Stimulated activated memory B cell treated with anti-CD40 and anti-IgM and Interleukin-4, amounts not matched to agents 10 μg/mL and 1 μg/mL and 100 μg/mL, for 72 hours (primary cell): Measurements from ENCODE around the gene ATRNL1.
"Not testable (repeated sequence)": the region's sequence is repeated elsewhere in the genome, so short reads cannot be mapped to it uniquely, and the experiment has no call there.

ENCODE experiments used
- ATAC-seq: fragments of 150-1000 bp; cut with Tn5 transposase; 2 replicates; pipeline ENCODE4 v1.10.0; 2021
- H3K27ac Mint-ChIP-seq: one replicate; pipeline ENCODE4 v1.8.0; 2022; ENCODE audit warnings: mild to moderate bottlenecking, mixed read lengths
- H3K27me3 Mint-ChIP-seq: one replicate; pipeline ENCODE4 v1.8.0; 2022; ENCODE audit warnings: mixed read lengths
- H3K36me3 Mint-ChIP-seq: one replicate; pipeline ENCODE4 v1.8.0; 2022; ENCODE audit warnings: mixed read lengths
- H3K4me1 Mint-ChIP-seq: one replicate; pipeline ENCODE4 v1.8.0; 2022; ENCODE audit warnings: mixed read lengths
- H3K4me3 Mint-ChIP-seq: one replicate; pipeline ENCODE4 v1.8.0; 2022; ENCODE audit warnings: mild to moderate bottlenecking, moderate library complexity, mixed read lengths
- H3K9me3 Mint-ChIP-seq: one replicate; pipeline ENCODE4 v1.8.0; 2022; ENCODE audit warnings: mixed read lengths

Gene ATRNL1

GRCh38 chr10:115758488-115758887, 665.3 kb downstream of the ATRNL1 start:
- H3K9me3 Mint-ChIP-seq: peaks cover 19% of the 10 kb centered on the region
- not testable (repeated sequence) for H3K4me1 Mint-ChIP-seq, H3K4me3 Mint-ChIP-seq, H3K27ac Mint-ChIP-seq, H3K27me3 Mint-ChIP-seq, ATAC-seq, H3K36me3 Mint-ChIP-seq

- H3K36me3 Mint-ChIP-seq: no peaks in the 10 kb centered on the region
- H3K27me3 Mint-ChIP-seq: no peaks in the 10 kb centered on the region
- H3K9me3 Mint-ChIP-seq: peaks cover 9% of the 10 kb centered on the region
- no peak for ATAC-seq
- H3K4me3 Mint-ChIP-seq: no peak overlapping the region
- H3K27ac Mint-ChIP-seq: no peak overlapping the region
- no peaks in the 10 kb centered on the region for H3K4me1 Mint-ChIP-seq
Measured at GRCh38 chr10:115760131-115760530, 667.0 kb downstream of the ATRNL1 start.

- H3K36me3 Mint-ChIP-seq: no peaks in the 10 kb centered on the region
- no peaks in the 10 kb centered on the region for H3K27me3 Mint-ChIP-seq
- no peak overlapping the region for H3K4me3 Mint-ChIP-seq
- peaks cover 10% of the 10 kb centered on the region for H3K9me3 Mint-ChIP-seq
- no peak for ATAC-seq
- H3K4me1 Mint-ChIP-seq: no peaks in the 10 kb centered on the region
- H3K27ac Mint-ChIP-seq: no peak overlapping the region
Measured at GRCh38 chr10:115761166-115761565, 668.0 kb downstream of the ATRNL1 start.

GRCh38 chr10:115762029-115762428, 668.9 kb downstream of the ATRNL1 start:
- peaks cover 2% of the 10 kb centered on the region for H3K9me3 Mint-ChIP-seq
- H3K27ac Mint-ChIP-seq: no peak overlapping the region
- ATAC-seq: no peak
- H3K36me3 Mint-ChIP-seq: no peaks in the 10 kb centered on the region
- H3K4me3 Mint-ChIP-seq: no peak overlapping the region
- no peaks in the 10 kb centered on the region for H3K27me3 Mint-ChIP-seq
- H3K4me1 Mint-ChIP-seq: no peaks in the 10 kb centered on the region

- Mint-ChIP-seq H3K27ac (no peak overlapping the region), H3K4me1 (no peaks in the 10 kb centered on the region), H3K36me3 (no peaks in the 10 kb centered on the region), H3K27me3 (no peaks in the 10 kb centered on the region), H3K4me3 (no peak overlapping the region), H3K9me3 (no peaks in the 10 kb centered on the region)
- ATAC-seq: no peak
Measured at GRCh38 chr10:115771755-115772154, 678.6 kb downstream of the ATRNL1 start.

- no peak overlapping the region for H3K4me3 Mint-ChIP-seq
- H3K27me3 Mint-ChIP-seq: no peaks in the 10 kb centered on the region
- no peaks in the 10 kb centered on the region for H3K4me1 Mint-ChIP-seq
- no peak overlapping the region for H3K27ac Mint-ChIP-seq
- ATAC-seq: no peak
- no peaks in the 10 kb centered on the region for H3K9me3 Mint-ChIP-seq
- no peaks in the 10 kb centered on the region for H3K36me3 Mint-ChIP-seq
Measured at GRCh38 chr10:115772606-115773005, 679.4 kb downstream of the ATRNL1 start.

GRCh38 chr10:115773832-115774231, 680.7 kb downstream of the ATRNL1 start:
- no peaks in the 10 kb centered on the region for H3K9me3 Mint-ChIP-seq
- H3K4me1 Mint-ChIP-seq: no peaks in the 10 kb centered on the region
- H3K27me3 Mint-ChIP-seq: no peaks in the 10 kb centered on the region
- no peak for ATAC-seq
- no peaks in the 10 kb centered on the region for H3K36me3 Mint-ChIP-seq
- no peak overlapping the region for H3K27ac Mint-ChIP-seq
- H3K4me3 Mint-ChIP-seq: no peak overlapping the region

- no peaks in the 10 kb centered on the region for H3K4me1 Mint-ChIP-seq
- no peaks in the 10 kb centered on the region for H3K9me3 Mint-ChIP-seq
- no peak overlapping the region for H3K27ac Mint-ChIP-seq
- no peak for ATAC-seq
- no peaks in the 10 kb centered on the region for H3K36me3 Mint-ChIP-seq
- H3K27me3 Mint-ChIP-seq: no peaks in the 10 kb centered on the region
- no peak overlapping the region for H3K4me3 Mint-ChIP-seq
Measured at GRCh38 chr10:115774721-115775120, 681.6 kb downstream of the ATRNL1 start.

GRCh38 chr10:115777646-115778045, 684.5 kb downstream of the ATRNL1 start:
- H3K27ac Mint-ChIP-seq: no peak overlapping the region

GRCh38 chr10:115790220-115790619, 697.1 kb downstream of the ATRNL1 start:
- no peak for ATAC-seq

More at GRCh38 chr10:115777646-115778045, 684.5 kb downstream of the ATRNL1 start:
- ATAC-seq: no peak
- Mint-ChIP-seq H3K27me3 (no peaks in the 10 kb centered on the region), H3K36me3 (no peaks in the 10 kb centered on the region), H3K9me3 (no peaks in the 10 kb centered on the region), H3K4me1 (no peaks in the 10 kb centered on the region), H3K4me3 (no peak overlapping the region)

GRCh38 chr10:115795964-115796363, 702.8 kb downstream of the ATRNL1 start:
- no peaks in the 10 kb centered on the region for H3K36me3 Mint-ChIP-seq
- ATAC-seq: no peak

More at GRCh38 chr10:115790220-115790619, 697.1 kb downstream of the ATRNL1 start:
- Mint-ChIP-seq H3K4me1 (no peaks in the 10 kb centered on the region), H3K27ac (no peak overlapping the region), H3K36me3 (no peaks in the 10 kb centered on the region), H3K9me3 (no peaks in the 10 kb centered on the region), H3K4me3 (no peak overlapping the region), H3K27me3 (no peaks in the 10 kb centered on the region)

GRCh38 chr10:115801457-115801856, 708.3 kb downstream of the ATRNL1 start:
- no peaks in the 10 kb centered on the region for H3K9me3 Mint-ChIP-seq
- no peak overlapping the region for H3K27ac Mint-ChIP-seq
- H3K4me1 Mint-ChIP-seq: no peaks in the 10 kb centered on the region
- no peaks in the 10 kb centered on the region for H3K27me3 Mint-ChIP-seq
- H3K36me3 Mint-ChIP-seq: no peaks in the 10 kb centered on the region
- H3K4me3 Mint-ChIP-seq: no peak overlapping the region
- ATAC-seq: no peak

More at GRCh38 chr10:115795964-115796363, 702.8 kb downstream of the ATRNL1 start:
- Mint-ChIP-seq H3K27ac (no peak overlapping the region), H3K4me3 (no peak overlapping the region), H3K27me3 (no peaks in the 10 kb centered on the region), H3K9me3 (peaks cover 5% of the 10 kb centered on the region), H3K4me1 (no peaks in the 10 kb centered on the region)

GRCh38 chr10:115801992-115802391, 708.8 kb downstream of the ATRNL1 start:
- Mint-ChIP-seq H3K4me1 (no peaks in the 10 kb centered on the region), H3K36me3 (no peaks in the 10 kb centered on the region), H3K4me3 (no peak overlapping the region), H3K9me3 (no peaks in the 10 kb centered on the region), H3K27ac (no peak overlapping the region), H3K27me3 (no peaks in the 10 kb centered on the region)
- ATAC-seq: no peak

GRCh38 chr10:115802911-115803310, 709.7 kb downstream of the ATRNL1 start:
- ATAC-seq: no peak
- no peaks in the 10 kb centered on the region for H3K36me3 Mint-ChIP-seq
- H3K27ac Mint-ChIP-seq: no peak overlapping the region
- H3K4me3 Mint-ChIP-seq: no peak overlapping the region
- H3K27me3 Mint-ChIP-seq: no peaks in the 10 kb centered on the region
- no peaks in the 10 kb centered on the region for H3K4me1 Mint-ChIP-seq
- H3K9me3 Mint-ChIP-seq: no peaks in the 10 kb centered on the region

- Mint-ChIP-seq H3K9me3 (no peaks in the 10 kb centered on the region), H3K27me3 (no peaks in the 10 kb centered on the region), H3K27ac (no peak overlapping the region), H3K4me1 (no peaks in the 10 kb centered on the region), H3K4me3 (no peak overlapping the region), H3K36me3 (no peaks in the 10 kb centered on the region)
- ATAC-seq: no peak
Measured at GRCh38 chr10:115814542-115814941, 721.4 kb downstream of the ATRNL1 start.

GRCh38 chr10:115818012-115818411, 724.8 kb downstream of the ATRNL1 start:
- Mint-ChIP-seq H3K4me3 (no peak overlapping the region), H3K4me1 (no peaks in the 10 kb centered on the region), H3K27me3 (no peaks in the 10 kb centered on the region), H3K9me3 (peaks cover 12% of the 10 kb centered on the region), H3K27ac (no peak overlapping the region), H3K36me3 (no peaks in the 10 kb centered on the region)
- no peak for ATAC-seq

GRCh38 chr10:115826396-115826795, 733.2 kb downstream of the ATRNL1 start:
- Mint-ChIP-seq H3K9me3 (peaks cover 20% of the 10 kb centered on the region), H3K4me3 (no peak overlapping the region), H3K36me3 (no peaks in the 10 kb centered on the region), H3K27me3 (no peaks in the 10 kb centered on the region), H3K27ac (no peak overlapping the region), H3K4me1 (no peaks in the 10 kb centered on the region)
- ATAC-seq: no peak
